DOHH2 (cell line): ENCODE data around the gene DAGLA.

Source experiments
- CTCF ChIP-seq: fragments of 200-600 bp; sonication (generic); IDR thresholded peaks from one replicate; pipeline ENCODE4 v1.5.1; 2014; ENCODE audit warnings: antibody characterized with exemption, mild to moderate bottlenecking, low read depth, low read length; ENCODE audit not compliant: poor library complexity, severe bottlenecking
- EZH2phosphoT487 ChIP-seq: fragments of 200-600 bp; sonication (generic); IDR thresholded peaks from 2 replicates; pipeline ENCODE4 v1.6.1; 2017; ENCODE audit warnings: borderline replicate concordance, mild to moderate bottlenecking, antibody characterized with exemption, low read length, moderate library complexity, mixed read lengths

- TF ChIP-seq CTCF (no peak), EZH2phosphoT487 (no peak)
Measured at GRCh38 chr11:61779666-61780525, 99.7 kb downstream of the DAGLA start.
